Measurements from ENCODE around the gene HMHB1.

DNA sequence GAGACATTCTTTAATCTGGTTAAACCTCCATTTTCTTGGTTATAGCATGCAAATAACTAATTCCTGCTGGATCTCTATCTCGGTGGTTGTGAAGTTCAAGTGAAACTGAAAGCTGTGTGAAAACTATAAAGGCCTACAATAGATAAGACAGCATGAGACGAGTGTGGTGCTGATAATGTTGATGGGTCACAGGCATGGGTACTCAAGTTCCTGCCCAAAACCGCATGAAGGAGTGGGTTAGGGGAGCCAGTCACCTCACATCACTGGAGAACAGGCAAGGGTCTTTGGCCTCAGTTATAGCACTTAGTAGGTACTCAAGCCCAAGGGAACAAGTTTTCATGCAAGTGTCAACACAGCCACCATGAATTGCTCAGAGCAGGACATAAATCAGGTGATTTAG lies 16.7 kb downstream of the HMHB1 start:
- no peak for TF ChIP-seq FOXK2 (IDR thresholded peaks at IDR 0.05)
- no peak for TF ChIP-seq TARDBP (IDR thresholded peaks at IDR 0.05)
- no peak for TF ChIP-seq FOXM1 (IDR thresholded peaks at IDR 0.05; ENCODE audit: borderline replicate concordance)
- TF ChIP-seq ARNT (IDR thresholded peaks at IDR 0.05) = no peak
- no peak for TF ChIP-seq HDGF (IDR thresholded peaks at IDR 0.05; ENCODE audit: borderline replicate concordance)
- TF ChIP-seq L3MBTL2 (conservative IDR thresholded peaks at IDR 0.05) = no peak
- TF ChIP-seq BHLHE40 (IDR thresholded peaks at IDR 0.05; ENCODE audit: borderline replicate concordance) = no peak
- no peak for TF ChIP-seq ZNF384 (IDR thresholded peaks at IDR 0.05)
- TF ChIP-seq SUZ12 (IDR thresholded peaks at IDR 0.05) = no peak
- TF ChIP-seq CTBP1 (IDR thresholded peaks at IDR 0.05; ENCODE audit: borderline replicate concordance) = no peak
- TF ChIP-seq SP1 (IDR thresholded peaks at IDR 0.05) = no peak
- TF ChIP-seq NFRKB (IDR thresholded peaks at IDR 0.05) = no peak
- TF ChIP-seq LEF1 (IDR thresholded peaks at IDR 0.05; ENCODE audit: borderline replicate concordance) = no peak

All from HEK293T (cell line).